CD4-positive, alpha-beta memory T cell (primary cell): ENCODE data around the gene PSIP1. TPM values are rescaled to one million over a fixed set of nuclear protein-coding genes. Genes with fewer than 3 reads are reported as not detected.

ENCODE experiments used
- CTCF ChIA-PET: fragments of 350-600 bp; sonication (Branson Sonifier 250); formaldehyde crosslinking; loops from one replicate; lab custom pipeline; 2021; ENCODE audit warnings: inconsistent platforms; ENCODE audit not compliant: partially characterized antibody; lab: Charles Lee
- POLR2A ChIA-PET: fragments of 350-600 bp; sonication (Branson Sonifier 250); formaldehyde crosslinking; loops from one replicate; lab custom pipeline; 2021; ENCODE audit not compliant: partially characterized antibody; lab: Charles Lee
- DNase-seq, 5 donors: peaks; one replicate each; pipeline versions ENCODE4 v3.0.0 to v3.0.0-alpha.2; 2020 to 2022; ENCODE audit warnings: mixed read lengths in 1 of 5
- H3K27ac ChIP-seq: one replicate; pipeline ENCODE4 v1.7.0; 2013; ENCODE audit warnings: low read depth, low read length
- H3K27me3 ChIP-seq: 2 replicates; pipeline ENCODE4 v1.7.0; 2013; ENCODE audit warnings: mild to moderate bottlenecking, low read length, moderate library complexity; ENCODE audit not compliant: insufficient read depth
- H3K36me3 ChIP-seq: 2 replicates; pipeline ENCODE4 v1.7.0; 2013; ENCODE audit warnings: mild to moderate bottlenecking, low read length, moderate library complexity; ENCODE audit not compliant: insufficient read depth
- H3K4me1 ChIP-seq: 2 replicates; pipeline ENCODE4 v1.7.0; 2013; ENCODE audit warnings: mild to moderate bottlenecking, low read length, moderate library complexity; ENCODE audit not compliant: insufficient read depth
- H3K4me3 ChIP-seq, 2 donors: one replicate each; pipeline ENCODE4 v1.7.0; 2013; ENCODE audit warnings: low read length in 2 of 2, mild to moderate bottlenecking in 1 of 2
- H3K9me3 ChIP-seq, 2 donors: one replicate each; pipeline ENCODE4 v1.7.0; 2013; ENCODE audit warnings: low read length in 2 of 2, control low read depth in 1 of 2; ENCODE audit not compliant: control insufficient read depth in 1 of 2
- H3K27ac Mint-ChIP-seq, 7 donors: one replicate each; pipeline ENCODE4 v1.8.0; 2020 to 2021; ENCODE audit warnings: mixed read lengths in 7 of 7, mild to moderate bottlenecking in 6 of 7, inconsistent platforms in 3 of 7, moderate library complexity in 3 of 7
- H3K27me3 Mint-ChIP-seq, 2 donors: one replicate each; pipeline ENCODE4 v1.8.0; 2020 to 2021; ENCODE audit warnings: mixed read lengths in 2 of 2
- H3K36me3 Mint-ChIP-seq, 2 donors: one replicate each; pipeline ENCODE4 v1.8.0; 2020 to 2021; ENCODE audit warnings: mixed read lengths in 2 of 2, inconsistent platforms in 1 of 2, mild to moderate bottlenecking in 1 of 2
- H3K4me1 Mint-ChIP-seq, 4 donors: one replicate each; pipeline ENCODE4 v1.8.0; 2020 to 2021; ENCODE audit warnings: mixed read lengths in 4 of 4, mild to moderate bottlenecking in 1 of 4
- H3K4me3 Mint-ChIP-seq, 8 donors: one replicate each; pipeline ENCODE4 v1.8.0; 2020 to 2021; ENCODE audit warnings: mixed read lengths in 8 of 8, mild to moderate bottlenecking in 7 of 8, moderate library complexity in 6 of 8, inconsistent platforms in 3 of 8
- H3K9me3 Mint-ChIP-seq, 8 donors: one replicate each; pipeline ENCODE4 v1.8.0; 2020 to 2021; ENCODE audit warnings: mixed read lengths in 8 of 8, mild to moderate bottlenecking in 5 of 8, inconsistent platforms in 3 of 8, moderate library complexity in 1 of 8
- intact Hi-C: fragments of 100-400 bp; cut with micrococcal nuclease; formaldehyde crosslinking; loops from one replicate; pipeline ENCODE4 v1.15.1; 2023
- polyA plus RNA-seq, 2 donors: library from polyadenylated mRNA; unstranded; fragments of 300-500 nt; fragmentation: Illumina TruSeq; gene quantifications; one replicate each; pipeline ENCODE4 v1.2.3, GENCODE V29; 2021
- total RNA-seq, 2 experiments: library from RNA; stranded (reverse); gene quantifications; one replicate each; pipeline ENCODE4 v1.2.3, GENCODE V29; 2021

PSIP1 gene
- total and polyA plus RNA-seq, 4 experiments from 2014 or later, result 75.1 to 188 (median 163) TPM

GRCh38 chr9:15426019-15426418, 84.8 kb downstream of the PSIP1 start:
- Histone ChIP-seq H3K9me3 (no peaks in the 10 kb centered on the region), H3K36me3 (peaks cover 3% of the 10 kb centered on the region), H3K27me3 (no peaks in the 10 kb centered on the region), H3K4me1 (peaks cover 62% of the 10 kb centered on the region), H3K4me3 (no peak overlapping the region), H3K27ac (no peak overlapping the region)
- Mint-ChIP-seq H3K36me3 (peaks cover 27 to 42% of the 10 kb centered on the region in 2 donors), H3K27me3 (no peaks in the 10 kb centered on the region), H3K4me1 (peaks cover 40 to 71% (median 52%) of the 10 kb centered on the region in 4 donors), H3K27ac (peak overlapping the region in 2 of 7 donors; percentile 25 to 35), H3K9me3 (no peaks in the 10 kb centered on the region), H3K4me3 (peak overlapping the region in 4 of 8 donors; percentile 0 to 68 (median 54))
- CTCF ChIA-PET, result interaction anchor here (1.0 kb wide), 1 partner anchor 116 kb away, joined by 3 read pairs; no protein-coding TSS in a partner anchor
- POLR2A ChIA-PET, result interaction anchor here (0.5 to 1.9 kb wide), 2 partner anchors 125 to 126 kb away, joined by 4 to 5 read pairs; no protein-coding TSS in a partner anchor
- intact Hi-C loops, result no loop called here
- no peak for DNase-seq

- H3K27ac Mint-ChIP-seq, result peak overlapping the region; percentile 61 to 95 (median 94)
- no peaks in the 10 kb centered on the region for H3K9me3 ChIP-seq
- POLR2A ChIA-PET, result interaction anchor here (0.7 to 2.5 kb wide), 10 partner anchors 9 to 151 kb away, joined by 3 to 30 read pairs (median 4); partner anchors contain the start of genes CCDC171, PSIP1 and TTC39B
- peaks cover 18 to 28% of the 10 kb centered on the region in 2 donors for H3K36me3 Mint-ChIP-seq
- H3K36me3 ChIP-seq, result peaks cover 3% of the 10 kb centered on the region
- H3K4me1 Mint-ChIP-seq, result peaks cover 24 to 48% (median 34%) of the 10 kb centered on the region in 4 donors
- H3K4me3 Mint-ChIP-seq, result peak overlapping the region; percentile 88 to 95 (median 93)
- CTCF ChIA-PET, result interaction anchor here (0.6 to 1.6 kb wide), 7 partner anchors 21 to 211 kb away, joined by 3 to 6 read pairs (median 4); no protein-coding TSS in a partner anchor
- peak in 4 of 5 donors; percentile 13 to 39 (median 20) for DNase-seq
- H3K27ac ChIP-seq, result peak overlapping the region; percentile 62
- H3K4me3 ChIP-seq, result peak overlapping the region; percentile 72 to 98
- no peaks in the 10 kb centered on the region for H3K9me3 Mint-ChIP-seq
- H3K4me1 ChIP-seq, result peaks cover 48% of the 10 kb centered on the region
- H3K27me3 ChIP-seq, result no peaks in the 10 kb centered on the region
- intact Hi-C loops, result loop anchor here (2.0 to 5.0 kb wide), 2 partner anchors 66 to 183 kb away; no protein-coding TSS in a partner anchor
- no peaks in the 10 kb centered on the region for H3K27me3 Mint-ChIP-seq
Observed at GRCh38 chr9:15423231-15423985, 87.4 kb downstream of the PSIP1 start.

GRCh38 chr9:15422372-15423230, 88.2 kb downstream of the PSIP1 start, which contains the start of gene SNAPC3:
TSS of gene SNAPC3 (plus strand) at chr9:15422876. CDS start at chr9:15422880, 4 bp downstream.
- H3K4me1 Mint-ChIP-seq, result peaks cover 22 to 43% (median 32%) of the 10 kb centered on the region in 4 donors

GRCh38 chr9:15421990-15422371, 88.8 kb downstream of the PSIP1 start:
- Histone ChIP-seq H3K4me1 (peaks cover 41% of the 10 kb centered on the region), H3K36me3 (peaks cover 3% of the 10 kb centered on the region), H3K4me3 (peak overlapping the region; percentile 72 to 98), H3K9me3 (no peaks in the 10 kb centered on the region), H3K27me3 (no peaks in the 10 kb centered on the region), H3K27ac (peak overlapping the region; percentile 51)
- Mint-ChIP-seq H3K4me1 (peaks cover 21 to 43% (median 30%) of the 10 kb centered on the region in 4 donors), H3K27ac (peak overlapping the region; percentile 91 to 98 (median 95)), H3K27me3 (no peaks in the 10 kb centered on the region), H3K4me3 (peak overlapping the region; percentile 88 to 95 (median 93)), H3K36me3 (peaks cover 17 to 26% of the 10 kb centered on the region in 2 donors), H3K9me3 (no peaks in the 10 kb centered on the region)
- ChIA-PET POLR2A (interaction anchor here (0.6 to 2.5 kb wide), 6 partner anchors 9 to 124 kb away, joined by 3 to 30 read pairs (median 4); partner anchors contain the start of genes PSIP1 and TTC39B), CTCF (interaction anchor here (1.0 to 1.3 kb wide), 2 partner anchors 111 to 150 kb away, joined by 3 to 4 read pairs; no protein-coding TSS in a partner anchor)
- DNase-seq, result no peak
- intact Hi-C loops, result loop anchor here (1.0 to 5.0 kb wide), 6 partner anchors 65 to 185 kb away; partner anchors contain the start of gene TTC39B

More at GRCh38 chr9:15422372-15423230, 88.2 kb downstream of the PSIP1 start, which contains the start of gene SNAPC3:
- Histone ChIP-seq H3K9me3 (no peaks in the 10 kb centered on the region), H3K4me3 (peak within 1 kb of the TSS; percentile 72 to 98), H3K27ac (peak within 1 kb of the TSS; percentile 62), H3K36me3 (peaks cover 3% of the 10 kb centered on the region), H3K27me3 (no peaks in the 10 kb centered on the region), H3K4me1 (peaks cover 45% of the 10 kb centered on the region)
- DNase-seq, result peak; percentile 92 to 94 (median 94)
- peak within 1 kb of the TSS; percentile 91 to 98 (median 95) for H3K27ac Mint-ChIP-seq
- intact Hi-C loops, result loop anchor here (1.0 to 5.0 kb wide), 6 partner anchors 65 to 184 kb away; partner anchors contain the start of gene TTC39B
- peak within 1 kb of the TSS; percentile 88 to 95 (median 93) for H3K4me3 Mint-ChIP-seq
- CTCF ChIA-PET, result interaction anchor here (0.6 to 1.6 kb wide), 9 partner anchors 22 to 210 kb away, joined by 3 to 6 read pairs (median 4); no protein-coding TSS in a partner anchor
- H3K27me3 Mint-ChIP-seq, result no peaks in the 10 kb centered on the region
- peaks cover 17 to 28% of the 10 kb centered on the region in 2 donors for H3K36me3 Mint-ChIP-seq
- no peaks in the 10 kb centered on the region for H3K9me3 Mint-ChIP-seq
- POLR2A ChIA-PET, result interaction anchor here (0.6 to 2.5 kb wide), 12 partner anchors 8 to 150 kb away, joined by 3 to 30 read pairs (median 4); partner anchors contain the start of genes CCDC171, PSIP1 and TTC39B

GRCh38 chr9:15421532-15421931, 89.2 kb downstream of the PSIP1 start:
- ChIA-PET POLR2A (interaction anchor here (0.6 to 2.5 kb wide), 3 partner anchors 9 to 91 kb away, joined by 3 to 30 read pairs (median 3); partner anchors contain the start of gene PSIP1), CTCF (interaction anchor here (1.0 to 1.3 kb wide), 2 partner anchors 111 to 150 kb away, joined by 3 to 4 read pairs; no protein-coding TSS in a partner anchor)
- Mint-ChIP-seq H3K36me3 (peaks cover 17 to 23% of the 10 kb centered on the region in 2 donors), H3K4me1 (peaks cover 21 to 40% (median 31%) of the 10 kb centered on the region in 4 donors), H3K27me3 (peaks cover 0 to 2% of the 10 kb centered on the region in 2 donors), H3K9me3 (no peaks in the 10 kb centered on the region), H3K27ac (peak overlapping the region in 6 of 7 donors; percentile 91 to 98 (median 94)), H3K4me3 (peak overlapping the region in 7 of 8 donors; percentile 88 to 95 (median 93))
- no peak overlapping the region for H3K4me3 ChIP-seq
- intact Hi-C loops, result loop anchor here (5.0 kb wide), 1 partner anchor 64 kb away; no protein-coding TSS in a partner anchor
- H3K36me3 ChIP-seq, result peaks cover 3% of the 10 kb centered on the region
- H3K27ac ChIP-seq, result no peak overlapping the region
- no peaks in the 10 kb centered on the region for H3K9me3 ChIP-seq
- H3K27me3 ChIP-seq, result no peaks in the 10 kb centered on the region
- DNase-seq, result no peak
- peaks cover 38% of the 10 kb centered on the region for H3K4me1 ChIP-seq

DNA sequence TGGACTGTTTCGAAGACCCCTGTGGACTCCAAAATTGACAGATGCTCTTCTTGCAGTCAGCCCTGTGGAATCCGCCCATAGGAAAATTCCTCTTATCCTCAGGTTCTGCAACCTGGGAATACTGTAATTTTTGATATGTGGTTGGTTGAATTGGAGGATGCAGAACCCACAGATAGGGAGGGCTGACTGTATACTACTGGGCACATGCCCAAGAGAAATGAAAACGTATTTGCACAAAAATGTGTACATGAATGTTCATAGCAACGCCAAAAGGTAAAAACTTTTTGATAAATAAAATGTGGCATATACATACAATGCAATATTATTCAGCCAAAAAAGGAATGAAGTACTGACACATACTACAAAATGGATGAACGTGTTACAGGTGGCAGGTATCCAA, 90.0 kb downstream of the PSIP1 start:
- peak overlapping the region in 1 of 8 donors; percentile 3 for H3K4me3 Mint-ChIP-seq
- peaks cover 0 to 2% of the 10 kb centered on the region in 2 donors for H3K27me3 Mint-ChIP-seq
- CTCF ChIA-PET, result interaction anchor here (2.0 kb wide), 1 partner anchor 143 kb away, joined by 6 read pairs; no protein-coding TSS in a partner anchor
- peaks cover 31% of the 10 kb centered on the region for H3K4me1 ChIP-seq
- no peaks in the 10 kb centered on the region for H3K9me3 Mint-ChIP-seq
- no peak overlapping the region for H3K27ac ChIP-seq
- H3K27me3 ChIP-seq, result no peaks in the 10 kb centered on the region
- no peaks in the 10 kb centered on the region for H3K9me3 ChIP-seq
- H3K4me3 ChIP-seq, result no peak overlapping the region
- intact Hi-C loops, result loop anchor here (5.0 kb wide), 1 partner anchor 63 kb away; no protein-coding TSS in a partner anchor
- H3K36me3 ChIP-seq, result peaks cover 3% of the 10 kb centered on the region
- H3K36me3 Mint-ChIP-seq, result peaks cover 11 to 17% of the 10 kb centered on the region in 2 donors
- peaks cover 17 to 34% (median 25%) of the 10 kb centered on the region in 4 donors for H3K4me1 Mint-ChIP-seq
- H3K27ac Mint-ChIP-seq, result peak overlapping the region in 1 of 7 donors; percentile 29
- no peak for DNase-seq
- POLR2A ChIA-PET, result no interaction called here
